Adipocyte (in vitro differentiated cells): Measurements from ENCODE around the gene ATP11C.

ENCODE experiments used
- DNase-seq: peaks from one replicate; pipeline ENCODE4 v3.0.0-alpha.2; 2015; ENCODE audit warnings: low read depth
- H3K27me3 ChIP-seq: replicated peaks from 2 replicates; pipeline ENCODE4 v1.7.0; 2013; ENCODE audit warnings: mild to moderate bottlenecking, low read length, moderate library complexity; ENCODE audit not compliant: control insufficient read depth, insufficient read depth
- H3K36me3 ChIP-seq: 2 replicates; pipeline ENCODE4 v1.7.0; 2013; ENCODE audit warnings: low read length, mild to moderate bottlenecking, moderate library complexity; ENCODE audit not compliant: control insufficient read depth, insufficient read depth, severe bottlenecking
- H3K4me1 ChIP-seq: 2 replicates; pipeline ENCODE4 v1.7.0; 2013; ENCODE audit warnings: mild to moderate bottlenecking, low read length, moderate library complexity; ENCODE audit not compliant: control insufficient read depth, insufficient read depth
- H3K4me3 ChIP-seq: 2 replicates; pipeline ENCODE4 v1.7.0; 2013; ENCODE audit warnings: mild to moderate bottlenecking, low read length, moderate library complexity
- H3K9ac ChIP-seq: 2 replicates; pipeline ENCODE4 v1.7.0; 2013; ENCODE audit warnings: mild to moderate bottlenecking, low read length, moderate library complexity
- H3K9me3 ChIP-seq: 2 replicates; pipeline ENCODE4 v1.7.0; 2013; ENCODE audit warnings: mild to moderate bottlenecking, low read length, moderate library complexity; ENCODE audit not compliant: control insufficient read depth

Gene ATP11C

GRCh38 chrX:139758250-139758649, 174.6 kb downstream of the ATP11C start:
- Histone ChIP-seq H3K9me3 (peaks cover 16% of the 10 kb centered on the region), H3K4me3 (no peak overlapping the region), H3K27me3 (no peaks in the 10 kb centered on the region), H3K9ac (no peak overlapping the region), H3K4me1 (peaks cover 5% of the 10 kb centered on the region), H3K36me3 (no peaks in the 10 kb centered on the region)
- DNase-seq, result no peak

- DNase-seq, result no peak
- peaks cover 16% of the 10 kb centered on the region for H3K9me3 ChIP-seq
- H3K27me3 ChIP-seq, result no peaks in the 10 kb centered on the region
- H3K9ac ChIP-seq, result no peak overlapping the region
- peaks cover 3% of the 10 kb centered on the region for H3K36me3 ChIP-seq
- no peak overlapping the region for H3K4me3 ChIP-seq
- no peaks in the 10 kb centered on the region for H3K4me1 ChIP-seq
Observed at GRCh38 chrX:139751053-139751452, 181.8 kb downstream of the ATP11C start.

- H3K9me3 ChIP-seq, result peaks cover 16% of the 10 kb centered on the region
- H3K4me3 ChIP-seq, result no peak overlapping the region
- no peaks in the 10 kb centered on the region for H3K27me3 ChIP-seq
- DNase-seq, result peak; percentile 26
- no peak overlapping the region for H3K9ac ChIP-seq
- H3K4me1 ChIP-seq, result no peaks in the 10 kb centered on the region
- H3K36me3 ChIP-seq, result peaks cover 3% of the 10 kb centered on the region
Observed at GRCh38 chrX:139750390-139750789, 182.5 kb downstream of the ATP11C start.

GRCh38 chrX:139739138-139739537, 193.7 kb downstream of the ATP11C start:
- H3K36me3 ChIP-seq, result peaks cover 6% of the 10 kb centered on the region
- H3K9ac ChIP-seq, result no peak overlapping the region
- no peaks in the 10 kb centered on the region for H3K27me3 ChIP-seq
- DNase-seq, result peak; percentile 34
- H3K4me1 ChIP-seq, result no peaks in the 10 kb centered on the region
- no peak overlapping the region for H3K4me3 ChIP-seq
- H3K9me3 ChIP-seq, result no peaks in the 10 kb centered on the region

- no peaks in the 10 kb centered on the region for H3K9me3 ChIP-seq
- DNase-seq, result no peak
Observed at GRCh38 chrX:139738581-139738980, 194.3 kb downstream of the ATP11C start.

GRCh38 chrX:139736151-139736550, 196.7 kb downstream of the ATP11C start:
- no peaks in the 10 kb centered on the region for H3K4me1 ChIP-seq
- no peaks in the 10 kb centered on the region for H3K27me3 ChIP-seq
- H3K4me3 ChIP-seq, result no peak overlapping the region
- peaks cover 12% of the 10 kb centered on the region for H3K36me3 ChIP-seq
- no peak overlapping the region for H3K9ac ChIP-seq
- no peak for DNase-seq
- no peaks in the 10 kb centered on the region for H3K9me3 ChIP-seq

More at GRCh38 chrX:139738581-139738980, 194.3 kb downstream of the ATP11C start:
- Histone ChIP-seq H3K4me3 (no peak overlapping the region), H3K36me3 (peaks cover 6% of the 10 kb centered on the region), H3K4me1 (no peaks in the 10 kb centered on the region), H3K9ac (no peak overlapping the region), H3K27me3 (no peaks in the 10 kb centered on the region)

- no peak for DNase-seq
Observed at GRCh38 chrX:139734996-139735395, 197.9 kb downstream of the ATP11C start.

GRCh38 chrX:139725720-139726119, 207.1 kb downstream of the ATP11C start:
- Histone ChIP-seq H3K4me3 (no peak overlapping the region), H3K27me3 (no peaks in the 10 kb centered on the region), H3K36me3 (peaks cover 7% of the 10 kb centered on the region), H3K9ac (no peak overlapping the region), H3K9me3 (no peaks in the 10 kb centered on the region), H3K4me1 (no peaks in the 10 kb centered on the region)
- DNase-seq, result no peak

More at GRCh38 chrX:139734996-139735395, 197.9 kb downstream of the ATP11C start:
- H3K9ac ChIP-seq, result no peak overlapping the region
- H3K9me3 ChIP-seq, result no peaks in the 10 kb centered on the region
- no peaks in the 10 kb centered on the region for H3K4me1 ChIP-seq
- peaks cover 16% of the 10 kb centered on the region for H3K36me3 ChIP-seq
- H3K4me3 ChIP-seq, result no peak overlapping the region
- H3K27me3 ChIP-seq, result no peaks in the 10 kb centered on the region

- no peak overlapping the region for H3K9ac ChIP-seq
- no peaks in the 10 kb centered on the region for H3K4me1 ChIP-seq
- H3K4me3 ChIP-seq, result no peak overlapping the region
- H3K9me3 ChIP-seq, result no peaks in the 10 kb centered on the region
- H3K27me3 ChIP-seq, result no peaks in the 10 kb centered on the region
- DNase-seq, result no peak
- peaks cover under 1% of the 10 kb centered on the region for H3K36me3 ChIP-seq
Observed at GRCh38 chrX:139724626-139725025, 208.2 kb downstream of the ATP11C start.

- Histone ChIP-seq H3K9me3 (no peaks in the 10 kb centered on the region), H3K4me1 (no peaks in the 10 kb centered on the region), H3K36me3 (no peaks in the 10 kb centered on the region), H3K4me3 (no peak overlapping the region), H3K27me3 (no peaks in the 10 kb centered on the region), H3K9ac (no peak overlapping the region)
- DNase-seq, result no peak
Observed at GRCh38 chrX:139720979-139721378, 211.9 kb downstream of the ATP11C start.

- no peaks in the 10 kb centered on the region for H3K27me3 ChIP-seq
- no peaks in the 10 kb centered on the region for H3K36me3 ChIP-seq
- peak; percentile 7 for DNase-seq
- H3K4me1 ChIP-seq, result no peaks in the 10 kb centered on the region
- H3K9ac ChIP-seq, result no peak overlapping the region
- H3K4me3 ChIP-seq, result no peak overlapping the region
- no peaks in the 10 kb centered on the region for H3K9me3 ChIP-seq
Observed at GRCh38 chrX:139720136-139720535, 212.7 kb downstream of the ATP11C start.

- Histone ChIP-seq H3K4me1 (no peaks in the 10 kb centered on the region), H3K4me3 (no peak within 1 kb of the TSS), H3K9me3 (peaks cover 4% of the 10 kb centered on the region), H3K27me3 (no peaks in the 10 kb centered on the region), H3K9ac (no peak within 1 kb of the TSS), H3K36me3 (no peaks in the 10 kb centered on the region)
- no peak for DNase-seq
Observed at GRCh38 chrX:139708067-139708466, 224.8 kb downstream of the ATP11C start, which contains the start of gene MCF2. Gene MCF2, minus strand, starts transcription at chrX:139708167. Its CDS starts 56,423 bp downstream, at chrX:139651744.
